ENCODE data around the gene PCYT2. TPM values are rescaled to one million over a fixed set of nuclear protein-coding genes. Genes with fewer than 3 reads are reported as not detected.

PCYT2 gene
- total RNA-seq, 1 donor from 2014 or later, result 33.2 TPM

- Mint-ChIP-seq H3K4me3 (ENCODE audit: unreplicated experiment) (no peak overlapping the region), H3K27ac (ENCODE audit: unreplicated experiment) (peak overlapping the region; percentile 19), H3K36me3 (ENCODE audit: unreplicated experiment) (peaks cover 29% of the 10 kb centered on the region), H3K27me3 (ENCODE audit: unreplicated experiment) (no peaks in the 10 kb centered on the region), H3K4me1 (ENCODE audit: unreplicated experiment) (peaks cover 9% of the 10 kb centered on the region), H3K9me3 (ENCODE audit: unreplicated experiment) (no peaks in the 10 kb centered on the region)
- no peak for DNase-seq (ENCODE audit: extremely low spot score, unreplicated experiment)
- no peak for TF ChIP-seq CTCF (IDR thresholded peaks at IDR 0.05)
Observed at GRCh38 chr17:81884520-81884919, 26.7 kb downstream of the PCYT2 start.

- no peak for TF ChIP-seq CTCF (IDR thresholded peaks at IDR 0.05)
- H3K9me3 Mint-ChIP-seq (ENCODE audit: unreplicated experiment), result no peaks in the 10 kb centered on the region
- DNase-seq (ENCODE audit: extremely low spot score, unreplicated experiment), result no peak
- H3K4me3 Mint-ChIP-seq (ENCODE audit: unreplicated experiment), result no peak overlapping the region
- H3K27ac Mint-ChIP-seq (ENCODE audit: unreplicated experiment), result peak overlapping the region; percentile 9
- no peaks in the 10 kb centered on the region for H3K27me3 Mint-ChIP-seq (ENCODE audit: unreplicated experiment)
- H3K4me1 Mint-ChIP-seq (ENCODE audit: unreplicated experiment), result no peaks in the 10 kb centered on the region
- peaks cover 9% of the 10 kb centered on the region for H3K36me3 Mint-ChIP-seq (ENCODE audit: unreplicated experiment)
Observed at GRCh38 chr17:81879121-81879520, 32.1 kb downstream of the PCYT2 start.

GRCh38 chr17:81878294-81878693, 32.9 kb downstream of the PCYT2 start:
- Mint-ChIP-seq H3K36me3 (ENCODE audit: unreplicated experiment) (peaks cover 9% of the 10 kb centered on the region), H3K27me3 (ENCODE audit: unreplicated experiment) (no peaks in the 10 kb centered on the region), H3K4me1 (ENCODE audit: unreplicated experiment) (no peaks in the 10 kb centered on the region), H3K9me3 (ENCODE audit: unreplicated experiment) (no peaks in the 10 kb centered on the region), H3K27ac (ENCODE audit: unreplicated experiment) (no peak overlapping the region), H3K4me3 (ENCODE audit: unreplicated experiment) (no peak overlapping the region)
- no peak for TF ChIP-seq CTCF (IDR thresholded peaks at IDR 0.05)
- DNase-seq (ENCODE audit: extremely low spot score, unreplicated experiment), result no peak

DNA sequence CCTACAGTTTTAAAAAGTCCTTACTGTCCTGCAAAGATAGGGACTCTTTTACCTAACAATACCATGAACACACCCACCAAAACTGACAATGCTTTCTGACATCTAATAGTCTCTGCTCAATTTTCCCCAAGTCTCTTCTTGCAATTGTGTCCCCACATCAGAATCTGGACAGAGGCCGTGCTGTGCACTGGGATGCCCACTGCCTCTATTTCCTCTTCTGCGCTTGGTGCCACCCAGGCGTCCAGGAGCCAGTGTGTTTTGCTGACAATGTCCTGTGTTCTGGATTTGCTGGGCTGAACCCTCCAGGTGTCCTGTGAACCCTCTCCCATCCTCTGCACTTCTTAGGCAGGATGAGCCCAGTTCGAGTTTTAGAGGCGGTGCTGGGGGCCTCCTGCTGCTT, 33.6 kb downstream of the PCYT2 start:
- H3K27me3 Mint-ChIP-seq (ENCODE audit: unreplicated experiment), result no peaks in the 10 kb centered on the region
- no peak overlapping the region for H3K27ac Mint-ChIP-seq (ENCODE audit: unreplicated experiment)
- peaks cover 7% of the 10 kb centered on the region for H3K36me3 Mint-ChIP-seq (ENCODE audit: unreplicated experiment)
- H3K4me3 Mint-ChIP-seq (ENCODE audit: unreplicated experiment), result no peak overlapping the region
- no peaks in the 10 kb centered on the region for H3K9me3 Mint-ChIP-seq (ENCODE audit: unreplicated experiment)
- no peak for DNase-seq (ENCODE audit: extremely low spot score, unreplicated experiment)
- no peak for TF ChIP-seq CTCF (IDR thresholded peaks at IDR 0.05)
- H3K4me1 Mint-ChIP-seq (ENCODE audit: unreplicated experiment), result peaks cover 5% of the 10 kb centered on the region

DNA sequence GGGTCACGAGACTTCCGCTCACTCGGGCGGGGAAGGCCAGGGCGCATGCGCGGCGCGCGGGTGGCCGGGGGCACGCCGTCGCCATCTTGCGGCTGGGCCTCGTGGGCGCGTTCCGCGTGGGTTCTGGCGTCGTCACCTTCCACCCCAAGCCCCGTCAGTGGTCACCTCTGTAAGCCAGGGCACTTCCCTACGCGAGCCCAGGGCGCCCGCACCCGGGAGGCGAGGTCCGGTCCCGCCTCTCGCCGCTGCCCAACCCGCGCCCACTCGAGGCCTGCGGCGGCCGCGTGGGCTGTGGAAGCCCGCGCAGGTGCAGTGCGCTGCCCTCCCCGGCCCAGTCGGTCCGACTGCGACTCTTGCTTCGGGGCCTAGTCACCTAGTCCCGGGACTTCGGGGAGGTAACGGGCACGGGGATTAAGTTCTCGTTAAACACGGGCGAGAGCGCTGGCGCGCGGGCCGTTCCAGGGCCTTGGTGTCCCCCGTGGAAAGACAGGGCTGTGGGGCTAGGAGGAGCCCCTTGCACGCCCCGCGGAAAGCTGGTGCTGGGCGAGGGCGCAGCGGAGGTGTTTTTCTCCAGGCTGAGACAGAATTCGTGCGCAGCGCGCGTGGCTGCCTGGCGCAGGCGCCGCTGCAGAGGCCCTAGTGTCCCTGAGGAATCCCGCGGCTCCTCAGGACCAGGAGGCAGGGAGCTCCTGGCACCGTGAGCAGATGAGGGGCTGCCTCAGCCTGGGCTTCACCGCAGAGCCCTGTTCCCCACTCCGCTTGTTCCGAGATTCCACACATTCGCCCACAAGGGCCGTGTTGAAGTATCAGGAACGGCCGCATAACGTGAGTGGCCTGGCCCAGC, 39.6 kb downstream of the PCYT2 start:
- TF ChIP-seq CTCF (IDR thresholded peaks at IDR 0.05), result peak; percentile 34
- no peaks in the 10 kb centered on the region for H3K27me3 Mint-ChIP-seq (ENCODE audit: unreplicated experiment)
- peaks cover 40% of the 10 kb centered on the region for H3K4me1 Mint-ChIP-seq (ENCODE audit: unreplicated experiment)
- peak overlapping the region; percentile 81 for H3K4me3 Mint-ChIP-seq (ENCODE audit: unreplicated experiment)
- peak overlapping the region; percentile 90 for H3K27ac Mint-ChIP-seq (ENCODE audit: unreplicated experiment)
- no peaks in the 10 kb centered on the region for H3K9me3 Mint-ChIP-seq (ENCODE audit: unreplicated experiment)
- peaks cover 4% of the 10 kb centered on the region for H3K36me3 Mint-ChIP-seq (ENCODE audit: unreplicated experiment)
- peak; percentile 98 for DNase-seq (ENCODE audit: extremely low spot score, unreplicated experiment)

Data from osteocyte (in vitro differentiated cells).